H1 (cell line): ENCODE results near the gene HAGH. TPM values are rescaled to one million over a fixed set of nuclear protein-coding genes. Genes with fewer than 3 reads are reported as not detected.

ENCODE experiments used
- CTCF ChIA-PET: fragments of 300-600 bp; sonication (Branson Sonifier 250); formaldehyde crosslinking; loops from one replicate; lab custom pipeline; 2021; ENCODE audit not compliant: partially characterized antibody; lab: Charles Lee
- POLR2A ChIA-PET: fragments of 300-600 bp; sonication (Branson Sonifier 250); formaldehyde crosslinking; loops from one replicate; lab custom pipeline; 2021; ENCODE audit warnings: inconsistent platforms; ENCODE audit not compliant: partially characterized antibody; lab: Charles Lee
- DNase-seq, 2 experiments: peaks; one replicate each; pipeline versions ENCODE4 v3.0.0 to v3.0.0-alpha.2; 2010 to 2022; ENCODE audit warnings: low spot score in 2 of 2, low read depth in 1 of 2, mixed read lengths in 1 of 2
- FAIRE-seq: peaks from 2 replicates; lab custom pipeline; 2011; peaks lifted over from hg19 to GRCh38; lab: Jason Lieb, UNC
- H2AFZ ChIP-seq: 2 replicates; pipeline ENCODE4 v1.8.1; 2012; ENCODE audit warnings: low read length, inconsistent platforms
- H2AK5ac ChIP-seq: 2 replicates; pipeline ENCODE4 v1.6.1; 2013; ENCODE audit warnings: low read depth, low read length
- H2BK120ac ChIP-seq: replicated peaks from 2 replicates; pipeline ENCODE3; 2013; ENCODE audit warnings: low read depth, low read length, inconsistent platforms
- H2BK12ac ChIP-seq: 2 replicates; pipeline ENCODE4 v1.6.1; 2013; ENCODE audit warnings: low read depth, low read length
- H2BK15ac ChIP-seq: 2 replicates; pipeline ENCODE4 v1.6.1; 2013; ENCODE audit warnings: low read length
- H2BK20ac ChIP-seq: 2 replicates; pipeline ENCODE4 v1.6.1; 2013; ENCODE audit warnings: low read length
- H2BK5ac ChIP-seq: 2 replicates; pipeline ENCODE4 v1.6.1; 2013; ENCODE audit warnings: low read depth, low read length
- H3K14ac ChIP-seq: 2 replicates; pipeline ENCODE4 v1.6.1; 2013; ENCODE audit warnings: inconsistent platforms; ENCODE audit not compliant: insufficient read length
- H3K18ac ChIP-seq: 2 replicates; pipeline ENCODE4 v1.6.1; 2013; ENCODE audit warnings: low read length; ENCODE audit errors: extremely low read depth
- H3K23ac ChIP-seq: 2 replicates; pipeline ENCODE4 v1.6.1; 2013; ENCODE audit warnings: inconsistent platforms; ENCODE audit not compliant: insufficient read length
- H3K23me2 ChIP-seq: 2 replicates; pipeline ENCODE4 v1.6.1; 2013; ENCODE audit warnings: low read depth, low read length
- H3K27ac ChIP-seq: 2 replicates; pipeline ENCODE4 v1.6.1; 2011; ENCODE audit warnings: low read depth, low read length, inconsistent platforms
- H3K27me3 ChIP-seq, 4 experiments: replicated peaks in 1 of 4; 1 replicate in 1 of 4; 2 replicates in 3 of 4; pipeline versions ENCODE4 v1.6.1 to v1.8.1; 2011 to 2013; ENCODE audit warnings: low read length in 3 of 4, mild to moderate bottlenecking in 3 of 4, inconsistent platforms in 2 of 4, mixed read lengths in 2 of 4, moderate library complexity in 1 of 4; ENCODE audit not compliant: control insufficient read depth in 3 of 4, insufficient read depth in 3 of 4; ENCODE audit errors: extremely low read depth in 1 of 4
- H3K36me3 ChIP-seq, 4 experiments: 2 replicates each; pipeline versions ENCODE4 v1.6.1 to v1.8.1; 2011 to 2013; ENCODE audit warnings: mild to moderate bottlenecking in 4 of 4, low read length in 3 of 4, moderate library complexity in 2 of 4, control low read depth in 1 of 4, inconsistent platforms in 1 of 4; ENCODE audit not compliant: insufficient read depth in 4 of 4, control insufficient read depth in 2 of 4
- H3K4ac ChIP-seq: replicated peaks from 2 replicates; pipeline ENCODE3; 2013; ENCODE audit warnings: low read length, low read depth, mixed read lengths, inconsistent platforms; ENCODE audit not compliant: insufficient read length
- H3K4me1 ChIP-seq, 4 experiments: replicated peaks in 1 of 4; 1 replicate in 1 of 4; 2 replicates in 3 of 4; pipeline versions ENCODE4 v1.6.1 to v1.8.1; 2011 to 2013; ENCODE audit warnings: low read length in 3 of 4, inconsistent platforms in 2 of 4, mixed read lengths in 1 of 4; ENCODE audit not compliant: insufficient read depth in 4 of 4, control insufficient read depth in 3 of 4
- H3K4me2 ChIP-seq, 2 experiments: 2 replicates each; pipeline versions ENCODE4 v1.6.1 to v1.8.1; 2011 to 2013; ENCODE audit warnings: low read depth in 2 of 2, low read length in 2 of 2, control low read depth in 1 of 2, inconsistent platforms in 1 of 2, mild to moderate bottlenecking in 1 of 2; ENCODE audit not compliant: insufficient read depth in 1 of 2
- H3K4me3 ChIP-seq, 4 experiments: fragments of 200-600, 300-600 bp in 1 of 4; sonication (generic), shearing (Covaris generic), sonication (Bioruptor Twin) in 1 of 4; 2 replicates each; pipeline versions ENCODE4 v1.5.1 to v1.8.1; 2011 to 2016; ENCODE audit warnings: low read length in 4 of 4, low read depth in 3 of 4, control low read depth in 2 of 4, inconsistent platforms in 2 of 4, mild to moderate bottlenecking in 2 of 4, mixed read lengths in 1 of 4, moderate library complexity in 1 of 4; ENCODE audit not compliant: insufficient read depth in 2 of 4; ENCODE audit errors: extremely low read depth in 1 of 4
- H3K56ac ChIP-seq: replicated peaks from 2 replicates; pipeline ENCODE3; 2013; ENCODE audit warnings: low read depth, mild to moderate bottlenecking, mixed read lengths, low read length, inconsistent platforms; ENCODE audit not compliant: insufficient read length
- H3K79me1 ChIP-seq: 2 replicates; pipeline ENCODE4 v1.6.1; 2013; ENCODE audit warnings: low read depth, low read length, control low read depth
- H3K79me2 ChIP-seq, 2 experiments: 2 replicates each; pipeline versions ENCODE4 v1.6.1 to v1.8.1; 2012 to 2013; ENCODE audit warnings: low read length in 2 of 2, mild to moderate bottlenecking in 2 of 2, inconsistent platforms in 1 of 2; ENCODE audit not compliant: insufficient read depth in 2 of 2, control insufficient read depth in 1 of 2
- H3K9ac ChIP-seq, 4 experiments: replicated peaks in 1 of 4; 1 replicate in 1 of 4; 2 replicates in 3 of 4; pipeline versions ENCODE4 v1.6.1 to v1.8.1; 2011 to 2013; ENCODE audit warnings: low read depth in 3 of 4, low read length in 3 of 4, control low read depth in 2 of 4, mild to moderate bottlenecking in 2 of 4, moderate library complexity in 2 of 4, inconsistent platforms in 1 of 4; ENCODE audit errors: extremely low read depth in 1 of 4
- H3K9me3 ChIP-seq, 2 experiments: 2 replicates each; pipeline versions ENCODE4 v1.6.1 to v1.8.1; 2012 to 2013; ENCODE audit warnings: mild to moderate bottlenecking in 2 of 2, moderate library complexity in 2 of 2, control low read depth in 1 of 2, inconsistent platforms in 1 of 2, low read depth in 1 of 2, low read length in 1 of 2, mixed read lengths in 1 of 2; ENCODE audit not compliant: insufficient read depth in 2 of 2
- H4K20me1 ChIP-seq, 2 experiments: replicated peaks in 1 of 2; 2 replicates each; pipeline versions ENCODE3 to v1.8.1; 2011 to 2013; ENCODE audit warnings: inconsistent platforms in 2 of 2, low read length in 2 of 2, mild to moderate bottlenecking in 1 of 2; ENCODE audit not compliant: insufficient read depth in 2 of 2, control insufficient read depth in 1 of 2
- H4K5ac ChIP-seq: 2 replicates; pipeline ENCODE4 v1.6.1; 2013; ENCODE audit warnings: low read length, low read depth, mixed read lengths, inconsistent platforms; ENCODE audit not compliant: insufficient read length
- H4K8ac ChIP-seq: 2 replicates; pipeline ENCODE4 v1.8.0; 2013; ENCODE audit warnings: mild to moderate bottlenecking, moderate library complexity, low read length, inconsistent platforms; ENCODE audit not compliant: insufficient read depth; ENCODE audit errors: extremely low read depth
- H4K91ac ChIP-seq: replicated peaks from 2 replicates; pipeline ENCODE3; 2013; ENCODE audit warnings: low read length, mixed read lengths, inconsistent platforms; ENCODE audit not compliant: insufficient read length
- CREB1 ChIP-seq: IDR thresholded peaks from 2 replicates; pipeline ENCODE4 v1.6.1; 2012; ENCODE audit warnings: inconsistent platforms
- EZH2 ChIP-seq: fragments of 200-600 bp; sonication (generic); IDR thresholded peaks from 2 replicates; pipeline ENCODE4 v1.7.1; 2012; ENCODE audit warnings: low read depth, mild to moderate bottlenecking, moderate library complexity, low read length, inconsistent platforms; ENCODE audit not compliant: severe bottlenecking
- GTF2F1 ChIP-seq: IDR thresholded peaks from 2 replicates; pipeline ENCODE4 v1.6.1; 2012; ENCODE audit warnings: low read depth, low read length, improper control_type of control experiment, borderline replicate concordance
- MAX ChIP-seq: IDR thresholded peaks from 2 replicates; pipeline ENCODE4 v1.6.1; 2012; ENCODE audit warnings: inconsistent platforms
- NRF1 ChIP-seq: IDR thresholded peaks from 2 replicates; pipeline ENCODE4 v1.6.1; 2011; ENCODE audit warnings: mild to moderate bottlenecking, low read depth, low read length, improper control_type of control experiment
- PHF8 ChIP-seq: fragments of 200-600 bp; sonication (generic); conservative IDR thresholded peaks from 2 replicates; pipeline ENCODE4 v1.7.1; 2012; ENCODE audit warnings: low read depth, mild to moderate bottlenecking, inconsistent platforms, low read length, moderate library complexity
- RAD21 ChIP-seq, 2 experiments: IDR thresholded peaks in 1 of 2; conservative IDR thresholded peaks in 1 of 2; 2 replicates each; pipeline ENCODE4 v1.6.1; 2011; ENCODE audit warnings: low read depth in 2 of 2, low read length in 2 of 2, improper control_type of control experiment in 1 of 2, inconsistent platforms in 1 of 2, mild to moderate bottlenecking in 1 of 2, moderate library complexity in 1 of 2
- SIX5 ChIP-seq: IDR thresholded peaks from 2 replicates; pipeline ENCODE4 v1.6.1; 2011; ENCODE audit warnings: mild to moderate bottlenecking, low read depth, low read length
- ZNF274 ChIP-seq: IDR thresholded peaks from 2 replicates; pipeline ENCODE4 v1.7.0; 2012; ENCODE audit warnings: low read length, borderline replicate concordance; ENCODE audit errors: extremely low read depth
- WGBS, 2 experiments: shearing (Covaris generic) in 1 of 2; methylation state at CpG; one replicate each; pipeline versions ENCODE4 v1.1.6 to v1.1.7; 2013 to 2015; ENCODE audit warnings: low lambda C conversion rate in 2 of 2, mixed read lengths in 2 of 2, inconsistent platforms in 1 of 2, low coverage in 1 of 2, missing lambda C conversion rate in 1 of 2; ENCODE audit not compliant: insufficient replicate concordance in 2 of 2, insufficient coverage in 1 of 2, insufficient read length in 1 of 2; ENCODE audit errors: extremely low coverage in 1 of 2, missing lambda C conversion rate in 1 of 2; 5-methylcytosine and 5-hydroxymethylcytosine counted together
- polyA plus RNA-seq, 7 experiments: library from polyadenylated mRNA; depleted of rRNA in 3 of 7; stranded (reverse) in 5 of 7; unstranded in 2 of 7; fragments of >200 nt in 5 of 7; fragments of 200-250 nt in 2 of 7; gene quantifications; 1 replicate in 5 of 7; 2 replicates in 1 of 7; 4 replicates in 1 of 7; pipeline versions ENCODE4 v1.2.1 to v1.2.3, GENCODE V29; 2011 to 2013; ENCODE audit warnings: missing spikeins in 2 of 7, mixed read lengths in 2 of 7
- total RNA-seq: library from RNA; stranded (reverse); fragmentation: NEBNext Ultra II Directional; extraction: Animal tissue kit (Norgen Biotek cat#: 25700); gene quantifications from 2 replicates; pipeline ENCODE4 v1.2.1, GENCODE V29; 2021

The HAGH gene
- total and polyA plus RNA-seq, 2 of the 8 experiments (the other 6 are each of a cell fraction or from before 2014, with no cell fraction given), result 28.7 to 40.6 TPM

- Histone ChIP-seq H4K91ac (no peak overlapping the region), H4K8ac (peak overlapping the region; percentile 25; the same call in 1 of the 2 replicates), H2BK12ac (no peak overlapping the region), H2BK120ac (no peak overlapping the region), H3K36me3 (no peaks in the 10 kb centered on the region; a peak in 1 of 8 replicates), H3K27ac (no peak overlapping the region), H3K9me3 (no peaks in the 10 kb centered on the region), H3K56ac (no peak overlapping the region), H3K4me3 (peak overlapping the region; percentile 43 to 86 (median 66)), H3K79me2 (peaks cover 0 to 20% of the 10 kb centered on the region in 2 experiments; a peak in 2 of 4 replicates), H3K79me1 (peaks cover 10% of the 10 kb centered on the region), H3K23me2 (peaks cover 3% of the 10 kb centered on the region; the same call in 1 of the 2 replicates), H3K4ac (no peak overlapping the region), H3K14ac (no peak overlapping the region), H2BK5ac (no peak overlapping the region), H3K9ac (peak overlapping the region in 2 of 4 experiments; percentile 30 to 67; a peak in 2 of 7 replicates), H3K27me3 (peaks cover 0 to 5% (median 0%) of the 10 kb centered on the region in 4 experiments; a peak in 4 of 7 replicates), H3K23ac (no peak overlapping the region), H3K4me2 (peak overlapping the region; percentile 70 to 98), H3K18ac (no peak overlapping the region), H2AK5ac (no peak overlapping the region), H4K5ac (no peak overlapping the region), H2BK15ac (no peak overlapping the region), H3K4me1 (peaks cover 0 to 10% (median 3%) of the 10 kb centered on the region in 4 experiments; a peak in 5 of 7 replicates), H2BK20ac (no peak overlapping the region), H4K20me1 (peaks cover 2 to 12% of the 10 kb centered on the region in 2 experiments), H2AFZ (no peak overlapping the region)
- ChIA-PET CTCF (interaction anchor here (2.9 kb wide), 1 partner anchor 43 kb away, joined by 14 read pairs; the partner anchor contains the start of genes NUBP2 and SPSB3), POLR2A (interaction anchor here (0.8 to 2.5 kb wide), 11 partner anchors 26 to 152 kb away, joined by 3 to 13 read pairs (median 4); partner anchors contain the start of genes EME2, MRPS34, MSRB1 and NME3)
- FAIRE-seq, result no peak
- peak in 1 of 2 experiments; percentile 59 for DNase-seq
- 25% methylated on average over 15 of the region's 96 CpGs; no CpG with 5 or more reads in 1 of the 2 experiments for WGBS, 2 experiments
- TF ChIP-seq MAX (0 out of 2 replicates have a peak, but pooled peaks have one; percentile 4), SIX5 (no peak), CREB1 (no peak), EZH2 (no peak), ZNF274 (no peak), PHF8 (no peak), RAD21 (IDR thresholded peaks at IDR 0.05 in 1 of 2, conservative IDR thresholded peaks at IDR 0.05 in 1 of 2; ENCODE audit: low read depth in 2 of 2, low read length in 2 of 2) (0 out of 4 replicates have a peak, but pooled peaks of 1 of the 2 experiments have one; percentile 7), GTF2F1 (no peak), NRF1 (peak; percentile 36)
Observed at GRCh38 chr16:1825864-1826690, 548 bp downstream of the HAGH start.
